Mesenchymal stem cell (in vitro differentiated cells and primary cell): ENCODE measurements around the gene TMEM86B.

ENCODE experiments used
- DNase-seq: peaks from one replicate; pipeline ENCODE4 v3.0.0-alpha.2; 2013
- H2AFZ ChIP-seq: one replicate; pipeline ENCODE4 v1.6.1; 2013; ENCODE audit warnings: low read depth, mild to moderate bottlenecking, control low read depth, inconsistent platforms, low read length, moderate library complexity
- H2AK5ac ChIP-seq: 2 replicates; pipeline ENCODE4 v1.6.1; 2013; ENCODE audit warnings: low read length, moderate library complexity, mild to moderate bottlenecking, inconsistent platforms; ENCODE audit not compliant: severe bottlenecking
- H2BK120ac ChIP-seq: one replicate; pipeline ENCODE4 v1.6.1; 2013; ENCODE audit warnings: low read depth, mild to moderate bottlenecking, inconsistent platforms, low read length, moderate library complexity
- H2BK12ac ChIP-seq, 2 experiments: one replicate each; pipeline ENCODE4 v1.6.1; 2013; ENCODE audit warnings: inconsistent platforms in 2 of 2, low read length in 2 of 2, mild to moderate bottlenecking in 2 of 2, moderate library complexity in 2 of 2, control low read depth in 1 of 2
- H2BK15ac ChIP-seq: one replicate; pipeline ENCODE4 v1.6.1; 2013; ENCODE audit warnings: mild to moderate bottlenecking, low read depth, inconsistent platforms; ENCODE audit not compliant: poor library complexity, severe bottlenecking
- H2BK5ac ChIP-seq: 2 replicates; pipeline ENCODE4 v1.6.1; 2013; ENCODE audit warnings: low read depth, mild to moderate bottlenecking, low read length, control low read depth, inconsistent platforms; ENCODE audit not compliant: poor library complexity, severe bottlenecking
- H3K14ac ChIP-seq, 2 experiments: one replicate each; pipeline ENCODE4 v1.6.1; 2013; ENCODE audit warnings: inconsistent platforms in 2 of 2, low read length in 2 of 2, control low read depth in 1 of 2, mild to moderate bottlenecking in 1 of 2, moderate library complexity in 1 of 2
- H3K18ac ChIP-seq, 2 experiments: one replicate each; pipeline ENCODE4 v1.6.1; 2013; ENCODE audit warnings: inconsistent platforms in 2 of 2, low read length in 2 of 2, control low read depth in 1 of 2, low read depth in 1 of 2, mild to moderate bottlenecking in 1 of 2
- H3K23ac ChIP-seq, 2 experiments: one replicate each; pipeline ENCODE4 v1.6.1; 2013; ENCODE audit warnings: inconsistent platforms in 2 of 2, low read length in 2 of 2, mild to moderate bottlenecking in 2 of 2, moderate library complexity in 2 of 2, control low read depth in 1 of 2
- H3K27ac ChIP-seq: 2 replicates; pipeline ENCODE4 v1.5.1; 2013; ENCODE audit warnings: mild to moderate bottlenecking, moderate library complexity, low read length, control low read depth, inconsistent platforms; ENCODE audit not compliant: poor library complexity, severe bottlenecking
- H3K27me3 ChIP-seq, 2 experiments: 2 replicates each; pipeline versions ENCODE4 v1.6.1 to v1.7.0; 2013; ENCODE audit warnings: low read length in 2 of 2, mild to moderate bottlenecking in 2 of 2, moderate library complexity in 2 of 2, control low read depth in 1 of 2, inconsistent platforms in 1 of 2; ENCODE audit not compliant: control insufficient read depth in 1 of 2, insufficient read depth in 1 of 2
- H3K36me3 ChIP-seq, 2 experiments: 2 replicates each; pipeline versions ENCODE4 v1.6.1 to v1.7.0; 2013; ENCODE audit warnings: low read length in 2 of 2, control low read depth in 1 of 2, inconsistent platforms in 1 of 2, low read depth in 1 of 2, mild to moderate bottlenecking in 1 of 2; ENCODE audit not compliant: insufficient read depth in 2 of 2, control insufficient read depth in 1 of 2
- H3K4ac ChIP-seq, 2 experiments: one replicate each; pipeline ENCODE4 v1.6.1; 2013; ENCODE audit warnings: inconsistent platforms in 2 of 2, low read length in 2 of 2, mild to moderate bottlenecking in 2 of 2, moderate library complexity in 2 of 2, control low read depth in 1 of 2, low read depth in 1 of 2
- H3K4me1 ChIP-seq: 2 replicates; pipeline ENCODE4 v1.6.1; 2013; ENCODE audit warnings: low read depth, low read length, control low read depth; ENCODE audit not compliant: control insufficient read depth, insufficient read depth
- H3K4me2 ChIP-seq: 2 replicates; pipeline ENCODE4 v1.6.1; 2013; ENCODE audit warnings: low read length, mild to moderate bottlenecking, inconsistent platforms; ENCODE audit not compliant: poor library complexity, severe bottlenecking
- H3K4me3 ChIP-seq, 2 experiments: 2 replicates each; pipeline versions ENCODE4 v1.5.1 to v1.7.0; 2013; ENCODE audit warnings: low read length in 2 of 2, mild to moderate bottlenecking in 2 of 2, control low read depth in 1 of 2, low read depth in 1 of 2; ENCODE audit not compliant: insufficient read depth in 1 of 2
- H3K79me1 ChIP-seq: replicated peaks from 2 replicates; pipeline ENCODE4 v1.6.1; 2013; ENCODE audit warnings: mild to moderate bottlenecking, control low read depth, low read length, inconsistent platforms; ENCODE audit not compliant: poor library complexity, severe bottlenecking
- H3K9ac ChIP-seq: 2 replicates; pipeline ENCODE4 v1.7.0; 2013; ENCODE audit warnings: mild to moderate bottlenecking, low read length, moderate library complexity
- H3K9me3 ChIP-seq: 2 replicates; pipeline ENCODE4 v1.7.0; 2013; ENCODE audit warnings: mild to moderate bottlenecking, low read length; ENCODE audit not compliant: control insufficient read depth
- H4K8ac ChIP-seq: one replicate; pipeline ENCODE4 v1.6.1; 2013; ENCODE audit warnings: inconsistent platforms, mild to moderate bottlenecking, low read length, moderate library complexity
- H4K91ac ChIP-seq: one replicate; pipeline ENCODE4 v1.6.1; 2013; ENCODE audit warnings: mild to moderate bottlenecking, low read length, inconsistent platforms
- WGBS: methylation state at CpG from one replicate; pipeline ENCODE4 v1.1.7; 2013; ENCODE audit warnings: mixed read lengths; 5-methylcytosine and 5-hydroxymethylcytosine counted together

TMEM86B gene

GRCh38 chr19:55259540-55260210 is 31.1 kb upstream of the TMEM86B start:
- Histone ChIP-seq H3K9ac (peak overlapping the region; percentile 94), H3K9me3 (no peaks in the 10 kb centered on the region)

DNA sequence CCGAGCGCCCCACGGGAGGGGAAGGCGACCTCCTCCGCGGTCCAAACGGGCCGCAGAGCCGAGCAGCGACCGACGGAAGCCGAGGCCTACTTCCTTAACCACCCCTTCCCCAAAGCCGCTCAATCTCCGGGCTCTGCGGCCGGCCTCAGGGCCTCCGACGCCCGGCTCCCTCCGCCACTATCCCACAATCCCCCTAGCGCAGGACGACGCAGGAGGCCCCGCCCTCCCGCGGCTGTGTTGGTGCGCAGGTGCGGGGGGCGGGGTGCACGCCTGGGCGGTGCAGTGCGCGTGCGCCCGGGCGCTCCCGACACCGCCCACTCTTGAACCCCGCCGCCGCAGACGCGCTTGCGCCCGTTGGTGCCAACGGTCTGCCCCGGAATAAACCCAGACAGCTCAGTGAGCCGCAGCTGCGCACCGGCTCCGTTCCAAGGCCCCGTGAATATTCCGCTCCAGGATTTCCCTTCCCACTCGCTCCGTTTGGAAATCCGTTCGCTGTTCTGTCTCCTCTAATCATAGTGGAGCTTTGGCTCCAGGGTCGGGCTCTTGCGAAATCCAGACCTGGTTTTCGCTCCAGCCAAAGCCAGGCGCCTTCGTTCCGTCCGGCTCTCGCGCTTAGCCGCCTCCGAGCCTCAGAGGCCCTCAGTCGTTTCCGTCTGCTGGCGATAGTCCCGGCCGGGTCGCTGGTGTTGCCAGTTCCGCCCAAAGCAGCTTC is 30.4 kb upstream of the TMEM86B start, which contains the start of gene PPP6R1:
Gene PPP6R1, minus strand, starts transcription at position 190 of the 712 bp plus-strand sequence. CDS start 11,914 bp downstream, outside the sequence.
- Histone ChIP-seq H2AFZ (peak within 1 kb of the TSS; percentile 72), H3K4ac (peak within 1 kb of the TSS; percentile 50 to 94), H3K14ac (peak within 1 kb of the TSS in 1 of 2 experiments; percentile 97), H2BK15ac (peak within 1 kb of the TSS; percentile 99), H3K27ac (peak within 1 kb of the TSS; percentile 97), H3K23ac (peak within 1 kb of the TSS in 1 of 2 experiments; percentile 85), H2BK12ac (peak within 1 kb of the TSS in 1 of 2 experiments; percentile 27), H2BK5ac (peak within 1 kb of the TSS; percentile 63), H3K4me2 (peak within 1 kb of the TSS; percentile 71), H2AK5ac (peak within 1 kb of the TSS; percentile 11), H3K4me3 (peak within 1 kb of the TSS; percentile 91 to 95), H3K27me3 (no peaks in the 10 kb centered on the region), H4K91ac (peak within 1 kb of the TSS; percentile 93), H3K79me1 (peaks cover 2% of the 10 kb centered on the region), H3K36me3 (peaks cover 12 to 17% of the 10 kb centered on the region in 2 experiments), H3K4me1 (peaks cover 34% of the 10 kb centered on the region), H3K18ac (peak within 1 kb of the TSS; percentile 93 to 96), H3K9ac (peak within 1 kb of the TSS; percentile 97), H3K9me3 (no peaks in the 10 kb centered on the region), H2BK120ac (peak within 1 kb of the TSS; percentile 88), H4K8ac (peak within 1 kb of the TSS; percentile 97)
- under 1% methylated on average over 63 of the region's 76 CpGs for WGBS
- peak; percentile 100 for DNase-seq

More at GRCh38 chr19:55259540-55260210, 31.1 kb upstream of the TMEM86B start:
- 50% methylated on average over 28 of the region's 29 CpGs for WGBS
- Histone ChIP-seq H3K27ac (peak overlapping the region; percentile 97), H3K23ac (no peak overlapping the region), H2BK5ac (peak overlapping the region; percentile 0), H3K4me2 (peak overlapping the region; percentile 67), H2BK12ac (peak overlapping the region in 1 of 2 experiments; percentile 27), H3K27me3 (no peaks in the 10 kb centered on the region), H3K4ac (peak overlapping the region in 1 of 2 experiments; percentile 1), H3K14ac (no peak overlapping the region), H4K91ac (peak overlapping the region; percentile 41), H2AK5ac (peak overlapping the region; percentile 11), H2BK15ac (peak overlapping the region; percentile 68), H3K79me1 (peaks cover 2% of the 10 kb centered on the region), H3K18ac (peak overlapping the region in 1 of 2 experiments; percentile 78), H2BK120ac (peak overlapping the region; percentile 49), H4K8ac (peak overlapping the region; percentile 86), H3K4me3 (peak overlapping the region in 1 of 2 experiments; percentile 76), H3K4me1 (peaks cover 29% of the 10 kb centered on the region), H3K36me3 (peaks cover 12 to 13% of the 10 kb centered on the region in 2 experiments), H2AFZ (no peak overlapping the region)
- DNase-seq: no peak

- Histone ChIP-seq H3K4me1 (peaks cover 38% of the 10 kb centered on the region), H3K4me3 (peak overlapping the region; percentile 91 to 95), H3K4ac (peak overlapping the region; percentile 50 to 94), H4K8ac (peak overlapping the region; percentile 97), H2BK15ac (peak overlapping the region; percentile 99), H2AK5ac (no peak overlapping the region), H3K27ac (peak overlapping the region; percentile 85), H3K36me3 (peaks cover 10 to 21% of the 10 kb centered on the region in 2 experiments), H3K18ac (peak overlapping the region; percentile 93 to 96), H4K91ac (peak overlapping the region; percentile 93), H2BK12ac (no peak overlapping the region), H3K27me3 (no peaks in the 10 kb centered on the region), H3K79me1 (peaks cover 2% of the 10 kb centered on the region), H3K23ac (peak overlapping the region in 1 of 2 experiments; percentile 85), H3K4me2 (peak overlapping the region; percentile 50), H2BK120ac (peak overlapping the region; percentile 88), H2BK5ac (peak overlapping the region; percentile 63), H3K9ac (peak overlapping the region; percentile 97), H2AFZ (peak overlapping the region; percentile 72), H3K9me3 (no peaks in the 10 kb centered on the region), H3K14ac (peak overlapping the region in 1 of 2 experiments; percentile 97)
- peak; percentile 7 for DNase-seq
- 0% methylated on average over 9 of the region's 53 CpGs for WGBS
Observed at GRCh38 chr19:55258476-55258827, 29.9 kb upstream of the TMEM86B start.
